Brain pericyte (primary cell): ENCODE measurements around the gene CFAP299.
"Not testable (repeated sequence)": the region's sequence is repeated elsewhere in the genome, so short reads cannot be mapped to it uniquely, and the experiment has no call there.

Experiments used
- DNase-seq: peaks from one replicate; pipeline ENCODE4 v3.0.0-alpha.2; 2012; ENCODE audit warnings: low read depth, low spot score

The CFAP299 gene

GRCh38 chr4:80388284-80388607 lies 52.7 kb downstream of the CFAP299 start:
- DNase-seq = no peak

DNA sequence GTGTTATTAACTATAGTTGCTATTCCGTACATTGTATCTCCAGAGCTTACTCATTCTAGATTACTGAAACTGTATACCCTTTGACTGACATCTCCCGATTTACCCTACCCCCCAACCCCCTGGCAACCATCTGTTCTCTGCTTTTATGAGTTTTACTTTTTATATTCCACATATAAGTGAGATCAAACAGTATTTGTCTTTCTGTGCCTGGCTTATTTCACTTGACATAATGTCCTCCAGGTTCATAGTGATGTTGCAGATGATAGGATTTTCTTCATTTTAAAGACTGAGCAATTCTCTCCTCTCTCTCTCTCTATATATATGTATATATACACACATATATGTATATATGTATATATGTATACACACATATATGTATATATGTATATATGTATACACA lies 54.6 kb downstream of the CFAP299 start:
- DNase-seq = no peak

DNA sequence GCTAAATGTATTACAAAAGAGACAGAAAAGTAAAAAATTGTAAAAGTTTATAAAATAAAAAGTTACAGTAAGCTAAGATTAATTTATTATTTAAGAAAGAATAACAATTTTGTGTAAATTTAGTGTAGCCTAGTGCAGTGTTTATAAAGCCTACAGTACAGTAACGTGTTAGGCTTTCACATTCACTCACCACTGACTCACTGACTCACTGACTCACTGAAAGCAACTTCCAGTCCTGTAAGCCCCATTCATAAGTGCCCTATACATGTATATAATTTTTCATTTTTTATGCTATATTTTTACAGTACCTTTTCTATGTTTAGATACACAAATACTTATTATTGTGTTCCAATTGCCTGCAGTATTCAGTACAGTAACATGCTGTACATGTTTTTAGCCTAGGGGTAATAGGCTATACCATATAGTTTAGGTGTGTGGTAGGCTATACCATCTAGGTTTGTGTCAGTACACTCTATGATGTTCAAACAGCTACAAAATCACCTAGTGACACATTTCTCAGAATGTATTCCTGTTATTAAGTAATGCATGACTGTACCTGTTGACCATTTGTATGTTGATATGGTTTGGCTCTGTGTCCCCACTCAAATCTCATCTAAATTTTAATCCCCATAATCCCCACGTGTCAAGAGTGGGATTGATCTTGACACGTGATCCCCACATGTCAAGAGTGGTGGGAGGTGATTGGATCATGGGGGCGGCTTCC lies 57.9 kb downstream of the CFAP299 start:
- no peak for DNase-seq

DNA sequence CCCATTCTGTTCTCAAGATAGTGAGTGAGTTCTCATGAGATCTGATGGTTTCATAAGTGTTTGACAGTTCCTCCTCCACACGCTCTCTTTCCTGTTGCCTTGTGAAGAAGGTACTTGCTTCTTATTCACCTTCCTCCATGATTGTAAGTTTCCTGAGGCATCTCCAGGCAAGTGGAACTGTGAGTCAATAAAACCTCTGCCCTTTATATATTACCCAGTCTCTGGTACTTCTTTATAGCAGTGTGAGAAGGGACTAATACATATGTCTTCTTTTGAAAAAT lies 58.4 kb downstream of the CFAP299 start:
- no peak for DNase-seq

DNA sequence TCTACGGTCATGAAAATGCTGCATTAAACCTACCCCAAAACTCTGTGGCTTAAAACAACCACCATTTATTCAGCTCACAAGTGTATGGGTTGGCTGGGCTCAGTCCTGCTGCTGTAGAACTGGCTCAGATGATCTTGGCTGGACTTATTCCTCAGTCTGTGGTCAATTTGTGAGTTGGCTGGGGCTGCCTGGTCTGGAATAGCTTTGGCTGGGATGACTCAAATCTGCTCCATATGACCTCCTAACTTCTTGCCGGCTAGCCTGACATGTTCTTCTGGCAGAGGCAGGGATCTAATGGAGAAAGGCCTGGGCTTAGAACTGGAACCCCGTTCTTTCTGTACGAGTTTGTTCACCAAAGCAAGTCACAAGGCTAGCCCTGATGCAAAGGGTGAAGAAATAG lies 71.7 kb downstream of the CFAP299 start:
- no peak for DNase-seq

DNA sequence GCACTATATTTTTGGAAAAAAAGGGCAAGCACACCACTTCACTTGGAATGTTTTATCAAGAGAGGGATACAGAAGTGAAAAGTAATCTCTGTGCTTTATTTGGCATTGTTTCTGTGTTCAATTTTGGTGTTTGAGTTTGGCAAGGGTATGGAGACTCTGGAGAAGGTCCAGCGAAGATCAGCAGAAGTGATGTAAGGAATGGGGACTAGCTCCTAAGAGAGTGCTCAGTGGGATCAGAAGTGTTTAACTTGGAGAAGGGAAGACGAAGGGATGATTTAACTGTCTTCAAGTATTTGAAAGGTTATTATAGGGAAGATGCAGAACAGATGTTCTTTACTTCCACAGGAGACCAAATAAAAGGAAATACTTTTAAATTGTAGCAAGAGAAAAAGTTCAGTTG lies 74.3 kb downstream of the CFAP299 start:
- no peak for DNase-seq

DNA sequence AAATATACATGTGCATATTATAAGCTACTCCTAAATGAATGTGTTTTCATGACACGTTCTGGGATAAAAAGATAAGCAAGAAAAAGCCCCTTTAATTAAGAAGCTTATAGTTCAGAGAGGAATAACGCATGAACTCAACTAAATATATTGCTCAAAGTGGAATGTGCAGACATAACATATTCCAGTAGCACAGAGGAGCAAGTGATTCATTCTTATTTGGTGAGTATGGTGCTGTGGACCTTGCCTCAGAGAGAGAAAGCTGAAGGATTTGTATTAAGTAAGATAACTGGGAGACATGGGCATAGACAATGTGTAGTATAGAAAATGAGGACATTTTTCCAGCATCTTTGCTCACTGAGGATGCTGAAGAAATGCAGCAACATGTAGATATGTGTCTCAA lies 76.8 kb downstream of the CFAP299 start:
- no peak for DNase-seq

DNA sequence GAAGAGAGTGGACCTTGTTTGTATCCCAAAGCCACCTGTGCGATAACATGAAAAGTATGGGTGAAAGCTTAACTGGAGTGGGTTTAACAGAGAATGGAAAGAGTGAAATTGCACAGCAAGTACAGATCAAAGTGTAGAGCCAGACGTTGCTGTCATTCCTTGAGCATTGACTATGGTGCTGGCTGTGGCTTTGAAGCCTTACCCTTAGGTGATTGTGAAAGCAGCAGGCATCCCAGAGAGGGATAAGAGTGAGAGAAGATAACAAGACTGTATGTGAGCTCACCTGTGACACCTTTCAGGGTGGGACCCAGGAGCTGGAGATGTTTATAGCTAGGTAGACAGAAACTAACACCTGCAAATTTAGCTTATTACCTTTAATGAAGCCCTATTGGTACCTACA lies 77.6 kb downstream of the CFAP299 start:
- DNase-seq = no peak

GRCh38 chr4:80417019-80417418 lies 81.5 kb downstream of the CFAP299 start:
- no peak for DNase-seq

DNA sequence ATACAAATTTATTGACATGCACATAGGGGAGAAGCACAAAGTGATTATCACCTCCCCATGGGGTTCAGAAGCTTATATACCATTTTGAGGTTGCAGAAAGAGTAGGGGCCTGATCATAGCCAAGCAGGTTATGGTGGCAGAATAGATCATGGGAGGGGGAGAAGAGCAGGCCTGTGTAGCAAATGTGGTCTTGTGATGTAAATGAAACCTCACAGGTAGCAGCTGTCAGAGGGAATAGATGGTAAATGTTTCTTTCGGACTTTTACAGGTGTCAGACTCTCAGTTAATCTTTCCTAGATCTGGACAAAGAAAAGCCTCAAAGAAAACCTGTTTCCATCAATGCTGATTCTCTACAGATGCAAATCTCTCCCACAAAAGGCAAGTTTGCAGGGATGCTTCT lies 84.4 kb downstream of the CFAP299 start:
- DNase-seq = no peak

DNA sequence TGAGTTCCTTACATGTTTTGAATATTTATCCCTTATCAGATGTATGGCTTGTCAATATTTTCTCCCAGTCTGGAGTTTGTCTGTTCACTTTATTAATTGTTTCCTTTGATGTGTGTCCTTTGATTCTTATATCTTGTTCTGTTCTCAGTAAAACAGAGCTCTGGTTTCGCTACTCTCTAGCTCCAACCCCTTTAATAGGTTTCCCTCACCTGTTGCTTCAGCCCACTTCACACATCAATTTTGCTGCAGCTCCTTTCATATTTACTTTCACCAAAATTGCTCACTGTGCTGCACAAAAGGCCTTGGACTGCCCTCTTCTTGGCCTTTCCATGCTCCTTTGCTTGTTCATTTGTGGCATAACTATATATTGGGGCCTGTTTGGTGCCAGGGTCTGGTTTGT lies 85.1 kb downstream of the CFAP299 start:
- no peak for DNase-seq

DNA sequence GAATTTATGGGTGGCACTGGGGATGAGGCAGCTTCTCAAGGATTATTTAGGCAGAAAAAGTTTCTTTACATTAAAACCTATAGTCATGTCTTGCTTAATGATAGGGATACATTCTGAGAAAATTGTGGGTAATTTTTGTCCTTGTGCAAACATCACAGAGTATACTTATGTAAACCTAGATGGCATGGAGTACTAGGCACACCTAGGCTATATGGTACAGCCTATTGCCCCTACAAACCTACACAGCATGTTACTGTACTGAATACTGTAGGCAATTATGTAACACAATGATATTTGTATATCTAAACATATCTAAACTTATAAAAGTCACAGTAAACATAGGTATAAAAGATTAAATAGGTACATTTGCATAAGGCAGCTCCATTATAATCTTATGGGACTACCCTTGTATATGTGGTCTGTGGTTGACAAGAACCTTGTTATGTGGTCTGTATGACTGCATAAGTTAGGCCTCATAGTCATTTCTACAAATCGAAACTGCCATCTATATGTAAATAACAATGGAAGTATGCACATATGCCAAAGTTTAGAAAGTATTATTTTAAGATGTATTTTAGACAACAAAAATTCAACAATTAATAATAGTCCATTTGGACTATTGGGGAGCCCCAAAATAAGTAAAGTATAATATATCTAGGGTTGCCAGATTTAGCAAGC lies 87.3 kb downstream of the CFAP299 start:
- DNase-seq = no peak

DNA sequence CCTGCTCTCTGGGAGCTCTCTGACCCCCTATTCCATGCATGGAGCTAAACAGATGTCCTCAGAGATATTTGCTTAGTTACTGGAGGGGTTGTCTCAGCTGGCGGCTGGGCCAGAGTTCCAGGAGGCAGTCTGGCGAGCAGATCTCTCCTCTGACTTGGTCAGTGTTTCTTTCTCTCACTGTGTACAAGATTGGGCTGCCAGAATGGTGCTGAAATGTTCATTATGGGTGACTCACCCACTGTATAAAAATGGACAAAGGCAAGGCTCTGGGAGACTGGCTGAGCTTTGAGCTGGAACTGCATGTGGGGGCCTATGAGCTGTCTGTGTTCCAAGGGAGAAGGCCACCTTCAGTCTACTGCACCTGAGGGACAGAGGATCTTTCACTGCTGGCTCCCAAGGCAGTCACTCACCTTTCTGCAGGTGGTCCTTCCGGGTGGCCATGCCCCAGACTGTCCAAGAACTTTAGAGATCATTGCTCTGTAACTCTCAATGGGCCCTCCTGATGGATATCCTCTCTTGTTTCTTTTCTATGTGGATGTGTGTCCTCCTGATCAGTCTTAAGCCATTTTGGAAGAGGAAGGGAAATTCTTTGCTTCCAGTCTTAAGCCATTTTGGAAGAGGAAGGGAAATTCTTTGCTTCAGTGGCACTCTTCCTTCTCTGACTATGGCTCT lies 88.2 kb downstream of the CFAP299 start:
- no peak for DNase-seq

GRCh38 chr4:80424225-80424581 lies 88.7 kb downstream of the CFAP299 start:
- no peak for DNase-seq

DNA sequence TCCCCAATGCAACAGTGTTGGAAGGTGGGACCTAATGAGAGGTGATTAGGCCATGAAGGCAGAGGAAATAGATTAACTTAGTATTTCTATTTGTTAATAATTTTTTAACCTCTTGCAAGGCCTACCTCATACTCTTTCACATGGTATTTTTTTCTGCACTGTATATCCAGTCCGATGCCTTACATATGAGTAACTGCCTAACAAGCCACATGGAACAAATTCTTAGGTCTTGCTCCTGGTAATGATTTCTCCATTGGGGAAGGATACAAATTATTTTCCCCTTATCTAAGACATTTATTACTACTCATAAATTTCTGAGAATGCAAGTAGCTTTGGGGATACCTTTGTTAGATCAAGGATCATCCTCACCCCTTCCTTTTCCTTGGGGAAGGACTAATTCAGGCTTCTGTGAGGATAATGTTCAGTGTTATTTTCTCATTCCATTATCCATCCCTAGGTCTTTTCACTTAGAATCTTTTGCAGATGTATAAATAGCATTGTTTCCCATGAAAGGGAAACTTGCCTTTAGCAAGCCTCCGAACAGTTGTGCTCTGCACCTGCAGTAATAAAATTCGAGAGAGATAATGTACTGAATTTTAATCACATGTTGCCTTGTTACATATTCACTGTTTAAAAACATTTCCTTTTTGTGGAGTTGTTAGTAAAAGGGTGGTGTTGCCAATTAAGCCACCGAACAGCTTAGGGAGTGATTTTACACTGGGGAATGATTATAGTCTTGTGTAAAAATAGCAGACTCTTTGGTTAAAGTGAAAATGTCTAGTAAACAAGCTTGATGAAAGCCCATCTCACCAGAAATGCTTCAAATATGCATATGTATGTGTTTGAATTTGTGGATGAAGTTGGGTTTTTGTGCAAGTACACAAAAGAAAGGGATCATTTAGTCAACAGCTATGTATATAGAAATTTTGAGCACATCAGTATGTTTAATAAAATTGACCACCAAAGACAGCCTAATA lies 89.9 kb downstream of the CFAP299 start:
- no peak for DNase-seq

GRCh38 chr4:80431203-80431965 lies 95.9 kb downstream of the CFAP299 start:
- no peak for DNase-seq

GRCh38 chr4:80434238-80434637 lies 98.7 kb downstream of the CFAP299 start:
- DNase-seq = no peak

- DNase-seq = no peak
Observed at GRCh38 chr4:80438016-80438415, 102.5 kb downstream of the CFAP299 start.

DNA sequence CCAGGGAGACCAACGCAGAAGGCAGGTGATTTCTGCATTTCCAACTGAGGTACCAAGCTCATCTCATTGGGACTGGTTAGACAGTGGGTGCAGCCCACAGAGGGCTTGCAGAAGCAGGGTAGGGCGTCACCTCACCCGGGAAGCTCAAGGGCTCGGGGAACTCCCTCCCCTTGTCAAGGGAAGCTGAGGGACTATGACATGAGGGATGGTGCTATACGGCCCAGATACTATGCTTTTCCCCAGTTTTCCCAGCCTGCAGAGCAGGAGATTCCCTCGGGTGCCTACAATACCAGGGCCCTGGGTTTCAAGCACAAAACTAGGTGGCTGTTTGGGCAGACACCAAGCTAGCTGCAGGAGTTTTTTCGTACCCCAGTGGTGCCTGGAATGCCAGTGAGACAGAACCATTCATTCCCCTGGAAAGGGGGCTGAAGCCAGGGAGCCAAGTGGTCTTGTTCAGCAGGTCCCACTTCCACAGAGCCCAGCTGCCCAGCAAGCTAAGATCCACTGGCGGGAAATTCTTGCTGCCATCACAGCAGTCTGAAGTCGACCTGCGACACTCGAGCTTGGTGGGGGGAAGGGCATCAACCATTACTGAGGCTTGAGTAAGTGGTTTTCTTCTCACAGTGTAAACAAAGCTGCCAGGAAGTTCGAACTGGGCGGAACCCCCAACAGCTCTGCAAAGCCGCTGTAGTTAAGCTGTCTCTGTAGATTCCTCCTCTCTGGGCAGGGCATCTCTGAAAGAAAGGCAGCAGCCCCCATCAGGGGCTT lies 103.9 kb downstream of the CFAP299 start:
- DNase-seq = not testable (repeated sequence)

DNA sequence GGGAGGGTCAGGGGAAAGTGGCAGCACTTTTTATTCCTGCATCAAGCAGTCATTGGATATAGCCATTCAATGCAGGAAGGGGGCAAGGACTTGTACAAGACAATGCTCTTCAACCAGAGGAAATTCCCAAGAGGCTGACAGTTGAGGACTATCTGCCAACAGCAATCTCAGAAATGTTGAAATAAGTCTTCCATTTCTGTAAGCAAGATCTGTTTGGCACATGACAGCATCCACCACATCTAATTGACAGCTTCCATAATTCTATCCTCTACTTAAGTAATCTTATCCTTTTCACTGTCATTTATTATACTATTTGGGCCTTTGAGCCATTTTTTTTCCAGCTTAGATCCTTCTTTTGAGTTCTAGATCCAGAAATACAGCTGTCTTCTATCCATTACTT lies 110.7 kb downstream of the CFAP299 start:
- DNase-seq = no peak

DNA sequence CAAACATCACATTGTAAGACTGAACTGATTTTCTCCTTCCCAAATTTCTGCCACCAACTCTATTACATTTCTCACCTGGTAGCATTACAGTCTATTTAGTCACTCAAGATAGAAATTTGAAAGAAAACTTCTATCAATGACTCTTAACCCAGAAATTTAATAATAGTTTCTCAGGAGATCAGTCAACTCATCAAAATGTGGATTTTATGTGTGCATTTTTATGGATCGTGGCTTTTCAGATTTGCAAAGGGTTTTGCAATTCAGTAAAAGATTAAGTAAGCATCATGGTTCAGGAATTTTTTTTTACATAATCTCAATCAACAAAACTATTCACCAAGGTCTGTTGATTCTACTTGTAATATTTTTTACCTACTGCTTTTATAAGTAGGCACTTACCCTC lies 111.1 kb downstream of the CFAP299 start:
- no peak for DNase-seq
